ENCODE results near the gene CLDN9. TPM values are rescaled to one million over a fixed set of nuclear protein-coding genes. Genes with fewer than 3 reads are reported as not detected.

Gene CLDN9
- total and polyA plus RNA-seq, 8 donors: 1.7 to 12.1 (median 3.0) TPM

DNA sequence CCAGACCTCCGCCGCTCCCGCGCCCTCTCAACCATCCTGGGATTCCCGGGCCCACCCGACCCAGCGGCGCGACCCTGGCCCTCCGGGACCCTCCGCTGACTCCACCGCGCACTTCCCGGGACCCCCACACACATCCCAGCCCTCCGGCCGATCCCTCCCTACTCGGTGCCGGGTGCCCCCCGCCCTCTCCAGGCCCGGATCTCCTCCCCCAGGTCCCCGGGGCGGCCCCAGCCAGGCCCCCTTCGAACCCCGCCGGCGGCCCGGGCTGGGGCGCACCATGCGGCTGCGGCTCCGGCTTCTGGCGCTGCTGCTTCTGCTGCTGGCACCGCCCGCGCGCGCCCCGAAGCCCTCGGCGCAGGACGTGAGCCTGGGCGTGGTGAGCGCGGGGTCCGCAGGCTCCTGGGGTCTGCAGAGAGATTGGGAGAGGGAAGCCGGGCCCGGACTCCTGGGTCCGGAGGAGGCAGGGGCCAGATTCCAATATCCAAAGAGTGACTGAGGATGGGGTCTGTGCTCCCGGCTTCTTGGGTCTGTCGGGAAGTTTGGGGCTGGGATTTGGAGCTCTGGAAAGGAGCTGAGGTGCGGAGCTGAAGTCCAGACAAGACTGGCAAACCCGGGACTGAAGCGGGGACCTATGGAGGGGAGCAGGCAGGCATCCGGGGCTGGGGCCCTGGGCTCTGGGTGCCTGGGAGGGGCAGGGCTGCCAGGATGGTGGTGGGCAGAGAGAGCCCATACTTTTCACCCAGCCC lies 34.1 kb downstream of the CLDN9 start:
- peaks cover 0 to 32% (median 0%) of the 10 kb centered on the region in 4 donors for H3K27me3 ChIP-seq
- no peaks in the 10 kb centered on the region for H3K9me3 ChIP-seq
- H3K4me1 ChIP-seq: peaks cover 0 to 15% (median 12%) of the 10 kb centered on the region in 3 donors
- TF ChIP-seq, protein P1, sequence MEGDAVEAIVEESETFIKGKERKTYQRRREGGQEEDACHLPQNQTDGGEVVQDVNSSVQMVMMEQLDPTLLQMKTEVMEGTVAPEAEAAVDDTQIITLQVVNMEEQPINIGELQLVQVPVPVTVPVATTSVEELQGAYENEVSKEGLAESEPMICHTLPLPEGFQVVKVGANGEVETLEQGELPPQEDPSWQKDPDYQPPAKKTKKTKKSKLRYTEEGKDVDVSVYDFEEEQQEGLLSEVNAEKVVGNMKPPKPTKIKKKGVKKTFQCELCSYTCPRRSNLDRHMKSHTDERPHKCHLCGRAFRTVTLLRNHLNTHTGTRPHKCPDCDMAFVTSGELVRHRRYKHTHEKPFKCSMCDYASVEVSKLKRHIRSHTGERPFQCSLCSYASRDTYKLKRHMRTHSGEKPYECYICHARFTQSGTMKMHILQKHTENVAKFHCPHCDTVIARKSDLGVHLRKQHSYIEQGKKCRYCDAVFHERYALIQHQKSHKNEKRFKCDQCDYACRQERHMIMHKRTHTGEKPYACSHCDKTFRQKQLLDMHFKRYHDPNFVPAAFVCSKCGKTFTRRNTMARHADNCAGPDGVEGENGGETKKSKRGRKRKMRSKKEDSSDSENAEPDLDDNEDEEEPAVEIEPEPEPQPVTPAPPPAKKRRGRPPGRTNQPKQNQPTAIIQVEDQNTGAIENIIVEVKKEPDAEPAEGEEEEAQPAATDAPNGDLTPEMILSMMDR (IDR thresholded peaks at IDR 0.05): no peak
- peak in 2 of 4 donors; percentile 18 to 22 for ATAC-seq
- H3K36me3 ChIP-seq: no peaks in the 10 kb centered on the region
- peak in 2 of 6 donors; percentile 64 to 77 for DNase-seq
- 6 to 7% methylated on average over 28 to 54 of the region's 54 CpGs for WGBS, 2 donors
- H3K4me3 ChIP-seq: peak overlapping the region in 2 of 4 donors; percentile 29 to 56
- no peak overlapping the region for H3K27ac ChIP-seq
- intact Hi-C loops (cut with DNase I): no loop called here
- FAIRE-seq: no peak

DNA sequence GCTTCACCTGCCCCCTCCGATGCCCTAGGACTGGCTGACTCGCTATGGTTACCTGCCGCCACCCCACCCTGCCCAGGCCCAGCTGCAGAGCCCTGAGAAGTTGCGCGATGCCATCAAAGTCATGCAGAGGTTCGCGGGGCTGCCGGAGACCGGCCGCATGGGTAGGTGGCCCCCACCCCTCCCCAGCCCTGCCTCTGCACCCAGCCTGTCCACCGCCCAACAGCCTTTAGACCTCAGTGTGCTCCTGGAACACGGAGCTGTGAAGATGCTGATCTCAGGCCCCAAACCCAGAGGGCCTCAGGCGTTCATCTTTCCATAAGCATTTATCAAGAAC lies 34.6 kb downstream of the CLDN9 start:
- peaks cover 0 to 15% (median 12%) of the 10 kb centered on the region in 3 donors for H3K4me1 ChIP-seq
- FAIRE-seq (no peak), ATAC-seq (peak in 1 of 4 donors; percentile 4), DNase-seq (peak in 1 of 6 donors; percentile 70)
- 40 to 41% methylated on average over 13 of the region's 13 CpGs for WGBS, 2 donors
- no peak overlapping the region for H3K4me3 ChIP-seq
- TF ChIP-seq, protein P1 (IDR thresholded peaks at IDR 0.05): no peak
- no peak overlapping the region for H3K27ac ChIP-seq
- peaks cover 0 to 32% (median 0%) of the 10 kb centered on the region in 4 donors for H3K27me3 ChIP-seq
- intact Hi-C loops (cut with DNase I): no loop called here
- H3K9me3 ChIP-seq: no peaks in the 10 kb centered on the region
- H3K36me3 ChIP-seq: no peaks in the 10 kb centered on the region

DNA sequence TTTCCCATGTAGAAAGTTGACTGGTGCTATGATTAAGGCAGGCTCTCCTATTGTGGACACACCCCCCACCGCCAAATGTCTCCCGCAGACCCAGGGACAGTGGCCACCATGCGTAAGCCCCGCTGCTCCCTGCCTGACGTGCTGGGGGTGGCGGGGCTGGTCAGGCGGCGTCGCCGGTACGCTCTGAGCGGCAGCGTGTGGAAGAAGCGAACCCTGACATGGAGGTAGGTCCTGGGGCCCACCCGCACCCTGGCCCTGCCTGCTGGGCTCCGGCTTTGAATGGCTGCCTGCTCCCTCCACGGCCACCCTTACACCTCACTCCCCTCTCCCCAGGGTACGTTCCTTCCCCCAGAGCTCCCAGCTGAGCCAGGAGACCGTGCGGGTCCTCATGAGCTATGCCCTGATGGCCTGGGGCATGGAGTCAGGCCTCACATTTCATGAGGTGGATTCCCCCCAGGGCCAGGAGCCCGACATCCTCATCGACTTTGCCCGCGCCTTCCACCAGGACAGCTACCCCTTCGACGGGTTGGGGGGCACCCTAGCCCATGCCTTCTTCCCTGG lies 37.3 kb downstream of the CLDN9 start:
- Histone ChIP-seq H3K4me3 (no peak overlapping the region), H3K9me3 (no peaks in the 10 kb centered on the region), H3K27me3 (peaks cover 0 to 20% (median 0%) of the 10 kb centered on the region in 4 donors), H3K36me3 (no peaks in the 10 kb centered on the region), H3K4me1 (peaks cover 0 to 15% (median 12%) of the 10 kb centered on the region in 3 donors), H3K27ac (no peak overlapping the region)
- no peak for FAIRE-seq
- 72 to 73% methylated on average over 26 of the region's 26 CpGs for WGBS, 2 donors
- no peak for ATAC-seq
- intact Hi-C loops (cut with DNase I): no loop called here
- TF ChIP-seq, protein P1 (IDR thresholded peaks at IDR 0.05): no peak
- DNase-seq: peak in 1 of 6 donors; percentile 55

DNA sequence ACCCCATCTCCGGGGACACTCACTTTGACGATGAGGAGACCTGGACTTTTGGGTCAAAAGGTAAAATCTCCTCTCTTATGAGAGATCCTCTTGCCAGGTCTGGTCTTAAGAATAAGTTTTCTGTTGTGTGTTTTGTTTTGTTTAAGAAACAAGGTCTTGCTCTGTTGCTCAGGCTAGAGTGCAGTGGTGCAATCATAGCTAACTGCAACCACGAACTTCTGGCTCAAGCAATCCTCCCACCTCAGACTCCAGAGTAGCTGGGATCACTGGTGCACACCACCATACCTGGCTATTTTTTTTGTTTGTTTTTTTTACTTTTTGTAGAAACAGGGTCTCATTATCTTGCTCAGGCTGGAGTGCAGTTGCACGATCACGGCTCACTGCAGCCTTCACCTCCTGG lies 37.8 kb downstream of the CLDN9 start:
- ATAC-seq: no peak
- H3K27ac ChIP-seq: no peak overlapping the region
- FAIRE-seq: no peak
- 71 to 81% methylated on average over 5 of the region's 5 CpGs for WGBS, 2 donors
- H3K4me1 ChIP-seq: peaks cover 0 to 12% (median 12%) of the 10 kb centered on the region in 3 donors
- no peaks in the 10 kb centered on the region for H3K36me3 ChIP-seq
- peaks cover 0 to 18% (median 0%) of the 10 kb centered on the region in 4 donors for H3K27me3 ChIP-seq
- intact Hi-C loops (cut with DNase I): no loop called here
- no peaks in the 10 kb centered on the region for H3K9me3 ChIP-seq
- TF ChIP-seq, protein P1 (IDR thresholded peaks at IDR 0.05): no peak
- DNase-seq: no peak
- no peak overlapping the region for H3K4me3 ChIP-seq

GRCh38 chr16:3051009-3051408 lies 38.3 kb downstream of the CLDN9 start:
- ATAC-seq (no peak), DNase-seq (no peak), FAIRE-seq (no peak)
- Histone ChIP-seq H3K9me3 (no peaks in the 10 kb centered on the region), H3K4me1 (peaks cover 0 to 10% (median 6%) of the 10 kb centered on the region in 3 donors), H3K4me3 (no peak overlapping the region), H3K27ac (no peak overlapping the region), H3K36me3 (no peaks in the 10 kb centered on the region), H3K27me3 (peaks cover 0 to 13% (median 0%) of the 10 kb centered on the region in 4 donors)
- TF ChIP-seq, protein P1 (IDR thresholded peaks at IDR 0.05): no peak
- WGBS, 2 donors: 17 to 26% methylated on average over 4 of the region's 4 CpGs
- intact Hi-C loops (cut with DNase I): no loop called here

All from pancreas (tissue), 10 donors.